ENCODE measurements around the gene THBS3. TPM values are rescaled to one million over a fixed set of nuclear protein-coding genes. Genes with fewer than 3 reads are reported as not detected.

THBS3 gene
- total and polyA plus RNA-seq, 2 of the 4 experiments (the other 2 are of a cell fraction), result 15.1 to 30.4 TPM

DNA sequence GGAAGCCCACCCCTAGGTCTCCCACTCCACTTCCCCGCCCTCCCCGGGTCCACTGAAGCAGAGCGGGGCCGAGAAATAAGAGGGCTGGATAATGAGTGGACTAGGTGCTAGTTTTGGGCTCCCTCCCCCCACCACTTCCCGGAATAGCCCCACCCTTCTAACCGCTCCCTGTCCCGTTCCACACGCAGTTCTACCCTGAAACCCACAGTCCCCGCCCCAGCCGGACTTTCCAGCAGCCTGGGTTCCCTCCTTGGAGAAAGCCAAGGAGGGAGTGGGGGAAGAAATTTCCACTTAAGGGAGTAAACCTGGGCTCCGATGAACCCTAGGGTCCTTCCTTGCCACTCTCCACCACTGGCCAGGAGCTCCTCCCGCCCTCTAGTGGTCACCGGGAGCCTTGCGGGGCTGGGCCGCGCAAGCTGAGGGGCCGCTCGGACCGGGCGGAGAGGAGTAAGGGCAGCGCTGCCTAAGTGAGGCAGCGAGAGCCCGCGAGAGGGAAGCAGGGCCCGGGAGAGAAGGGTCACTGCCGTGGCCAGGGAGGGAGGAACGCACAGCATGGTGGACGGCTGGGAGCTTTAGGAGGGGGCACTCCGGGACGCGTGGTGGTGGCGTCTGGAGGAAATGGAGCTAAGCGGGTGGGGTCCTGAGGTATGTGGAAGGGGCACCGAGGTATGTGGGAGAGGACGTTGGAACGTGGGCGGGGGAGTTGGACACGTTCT is 14.3 kb downstream of the THBS3 start:
- Histone ChIP-seq H3K27ac (ENCODE audit: insufficient read depth, low read length) (peak overlapping the region; percentile 80), H2AK5ac (ENCODE audit: low read depth, low read length) (peak overlapping the region; percentile 94), H2AFZ (replicated peaks; ENCODE audit: low read length, poor library complexity) (peak overlapping the region; percentile 99), H3K18ac (ENCODE audit: low read depth, low read length) (peak overlapping the region; percentile 47), H2BK5ac (ENCODE audit: low read depth, low read length, poor library complexity, severe bottlenecking) (peak overlapping the region; percentile 71), H3K56ac (ENCODE audit: extremely low read depth, insufficient read depth, low read length) (peak overlapping the region; percentile 73), H3K27me3 (ENCODE audit: control insufficient read depth, insufficient read depth, low read length) (no peaks in the 10 kb centered on the region), H4K91ac (ENCODE audit: insufficient read depth, low read depth, low read length) (peak overlapping the region; percentile 98), H2BK120ac (ENCODE audit: low read depth, low read length) (peak overlapping the region; percentile 74), H3K4me3 (ENCODE audit: insufficient read depth, low read depth, low read length) (peak overlapping the region; percentile 43), H3K9me3 (ENCODE audit: control insufficient read depth, insufficient read depth, low read length) (no peaks in the 10 kb centered on the region), H4K8ac (ENCODE audit: low read depth in 2 of 2, low read length in 2 of 2) (peak overlapping the region; percentile 86 to 100), H3K4me1 (ENCODE audit: control insufficient read depth, insufficient read depth, low read length) (peaks cover 17% of the 10 kb centered on the region), H2BK15ac (ENCODE audit: low read depth, low read length) (peak overlapping the region; percentile 74; the same call in 1 of the 3 replicates), H4K5ac (ENCODE audit: low read depth, low read length) (peak overlapping the region; percentile 77), H3K23ac (ENCODE audit: low read depth, low read length) (peak overlapping the region; percentile 54; the same call in 1 of the 2 replicates), H3K14ac (replicated peaks; ENCODE audit: low read depth, low read length) (peak overlapping the region; percentile 79), H3K4me2 (ENCODE audit: low read depth, low read length) (peak overlapping the region; percentile 78), H2BK20ac (ENCODE audit: low read depth, low read length) (peak overlapping the region; percentile 15; the same call in 1 of the 2 replicates), H4K20me1 (ENCODE audit: insufficient read depth, low read length) (no peaks in the 10 kb centered on the region), H3K9ac (ENCODE audit: low read depth, low read length) (peak overlapping the region; percentile 72), H2AK9ac (replicated peaks; ENCODE audit: low read depth, low read length, poor library complexity) (peak overlapping the region; percentile 97), H3K4ac (ENCODE audit: low read depth, low read length) (peak overlapping the region; percentile 97), H3K36me3 (ENCODE audit: control insufficient read depth, insufficient read depth, low read length) (peaks cover 15% of the 10 kb centered on the region), H3K9me1 (ENCODE audit: insufficient read depth, low read length) (peaks cover 19% of the 10 kb centered on the region), H3K79me1 (ENCODE audit: low read depth in 1 of 2, low read length in 2 of 2) (peaks cover 13 to 30% of the 10 kb centered on the region in 2 experiments; a peak in 3 of 4 replicates)
- CTCF ChIA-PET, result interaction anchor here (0.5 to 2.1 kb wide), 10 partner anchors 9 to 581 kb away, joined by 4 to 19 read pairs (median 5); partner anchors contain the start of gene KRTCAP2
- TF ChIP-seq RAD21 (IDR thresholded peaks at IDR 0.05; ENCODE audit: low read length) (peak; percentile 64), CEBPB (IDR thresholded peaks at IDR 0.05; ENCODE audit: low read depth, low read length) (no peak), SMC3 (IDR thresholded peaks at IDR 0.05; ENCODE audit: low read depth, low read length) (peak; percentile 34), MAZ (IDR thresholded peaks at IDR 0.05; ENCODE audit: borderline replicate concordance, low read depth, low read length) (peak; percentile 89; the same call in 1 of the 2 replicates), POLR2A (IDR thresholded peaks at IDR 0.05; ENCODE audit: low read depth, low read length) (peak; percentile 73), RCOR1 (IDR thresholded peaks at IDR 0.05; ENCODE audit: insufficient replicate concordance, low read length) (no peak)
- TF ChIP-seq, protein P1, sequence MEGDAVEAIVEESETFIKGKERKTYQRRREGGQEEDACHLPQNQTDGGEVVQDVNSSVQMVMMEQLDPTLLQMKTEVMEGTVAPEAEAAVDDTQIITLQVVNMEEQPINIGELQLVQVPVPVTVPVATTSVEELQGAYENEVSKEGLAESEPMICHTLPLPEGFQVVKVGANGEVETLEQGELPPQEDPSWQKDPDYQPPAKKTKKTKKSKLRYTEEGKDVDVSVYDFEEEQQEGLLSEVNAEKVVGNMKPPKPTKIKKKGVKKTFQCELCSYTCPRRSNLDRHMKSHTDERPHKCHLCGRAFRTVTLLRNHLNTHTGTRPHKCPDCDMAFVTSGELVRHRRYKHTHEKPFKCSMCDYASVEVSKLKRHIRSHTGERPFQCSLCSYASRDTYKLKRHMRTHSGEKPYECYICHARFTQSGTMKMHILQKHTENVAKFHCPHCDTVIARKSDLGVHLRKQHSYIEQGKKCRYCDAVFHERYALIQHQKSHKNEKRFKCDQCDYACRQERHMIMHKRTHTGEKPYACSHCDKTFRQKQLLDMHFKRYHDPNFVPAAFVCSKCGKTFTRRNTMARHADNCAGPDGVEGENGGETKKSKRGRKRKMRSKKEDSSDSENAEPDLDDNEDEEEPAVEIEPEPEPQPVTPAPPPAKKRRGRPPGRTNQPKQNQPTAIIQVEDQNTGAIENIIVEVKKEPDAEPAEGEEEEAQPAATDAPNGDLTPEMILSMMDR (conservative IDR thresholded peaks at IDR 0.05; ENCODE audit: low read depth, low read length), result peak; percentile 96
- intact Hi-C loops (cut with micrococcal nuclease), result no loop called here
- POLR2A ChIA-PET (ENCODE audit: unreplicated experiment), result interaction anchor here (1.3 kb wide), 1 partner anchor 20 kb away, joined by 4 read pairs; the partner anchor contains the start of gene KRTCAP2
- DNase-seq, result peak; percentile 81
- WGBS, 2 experiments (ENCODE audit: extremely low coverage in 2 of 2, insufficient read length in 1 of 2), result 2% methylated on average over 22 of the region's 38 CpGs; no CpG with 5 or more reads in 1 of the 2 experiments
- dilution Hi-C loops (cut with HindIII; ENCODE audit: low sequenced_read_pairs, unreplicated experiment), result no loop called here
- peak; percentile 86 for ATAC-seq (ENCODE audit: low read depth)
- in situ Hi-C loops (cut with MboI; ENCODE audit: low sequenced_read_pairs), result no loop called here
- BruUV-seq (replicated peaks), result no TSS peak
